NCI-H2227 (cell line): Measurements from ENCODE around the gene CYP2W1.

Experiments used
- DNase-seq: peaks from one replicate; lab custom pipeline; 2025; ENCODE audit not compliant: unreplicated experiment; lab: John Stamatoyannopoulos, UW

The CYP2W1 gene

DNA sequence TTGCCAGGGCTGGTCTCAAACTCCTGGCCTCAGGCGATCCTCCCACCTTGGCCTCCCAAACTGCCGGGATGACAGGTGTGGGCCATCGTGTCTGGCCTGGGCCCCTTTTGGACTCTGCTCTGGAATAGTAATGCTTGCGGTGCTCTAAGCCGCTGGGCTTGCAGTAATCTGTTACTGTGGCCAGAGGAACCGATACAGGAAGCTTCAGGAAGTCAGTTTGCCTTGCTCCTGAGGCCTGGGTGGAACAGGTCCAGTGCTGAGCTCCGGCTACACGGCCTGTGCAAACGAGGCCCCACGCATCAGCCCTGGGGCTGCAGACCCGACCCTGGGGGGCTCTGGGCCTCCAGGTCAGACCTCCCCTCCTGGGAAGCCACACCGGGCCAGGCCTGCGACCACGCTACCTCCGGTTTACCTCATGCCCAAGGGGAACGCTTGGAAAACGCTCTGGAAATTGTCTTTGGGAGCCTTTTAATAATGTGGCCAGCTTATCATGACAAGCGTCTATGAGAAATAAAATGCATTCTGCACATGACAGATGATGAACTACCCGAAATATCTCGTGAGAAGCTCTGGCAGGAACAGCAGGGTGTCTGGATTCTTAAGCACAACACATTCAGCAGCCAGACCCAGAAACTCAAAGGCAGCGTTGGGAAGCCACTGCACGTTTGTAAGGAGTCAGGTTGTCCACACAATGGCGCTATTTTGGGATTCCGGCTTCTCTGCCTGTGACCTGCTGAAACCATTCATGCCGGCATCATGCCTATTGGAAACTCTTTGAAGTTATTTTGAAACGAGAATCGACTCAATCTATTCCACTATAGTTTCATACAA is 18.4 kb upstream of the CYP2W1 start:
- no peak for DNase-seq

DNA sequence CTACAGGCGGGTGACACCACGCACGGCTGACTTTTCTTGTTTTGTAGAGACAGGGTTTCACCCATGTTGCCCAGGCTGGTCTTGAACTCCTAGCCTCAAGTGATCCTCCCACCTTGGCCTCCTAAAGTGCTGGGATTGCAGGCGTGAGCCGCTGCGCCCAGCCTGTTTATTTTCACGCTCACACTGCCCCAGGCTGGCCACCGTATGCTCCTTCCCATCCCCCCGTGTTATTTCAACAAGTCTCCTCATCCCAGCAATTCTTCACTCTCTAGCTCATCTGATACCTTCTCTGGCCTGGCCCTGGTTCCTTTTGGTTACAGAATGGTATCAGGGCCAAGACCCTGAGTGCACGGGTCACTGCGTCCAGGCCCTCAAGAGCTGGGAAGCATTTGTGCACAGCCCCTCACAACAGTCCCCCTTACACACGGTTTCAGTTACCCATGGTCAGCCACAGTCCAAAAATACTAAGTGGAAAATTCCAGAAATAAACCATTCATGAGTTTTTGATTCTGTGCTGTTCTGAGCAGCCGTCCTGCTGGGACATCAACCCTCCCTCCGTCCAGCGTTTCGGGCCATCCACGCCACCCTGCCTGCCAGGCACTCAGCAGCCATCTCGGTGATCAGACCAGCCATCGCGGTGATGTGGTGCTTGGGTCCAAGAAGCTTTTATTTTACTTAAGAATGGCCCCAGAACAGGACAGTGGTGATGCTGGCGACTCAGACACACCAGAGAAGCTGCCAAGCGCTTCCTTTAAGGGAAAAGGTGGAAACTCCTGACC is 16.5 kb upstream of the CYP2W1 start:
- no peak for DNase-seq

GRCh38 chr7:967361-968082 is 15.5 kb upstream of the CYP2W1 start:
- DNase-seq, result no peak

- no peak for DNase-seq
These were observed 14.5 kb upstream of the CYP2W1 start for GRCh38 chr7:968205-969105.

GRCh38 chr7:969403-969802 is 13.6 kb upstream of the CYP2W1 start:
- no peak for DNase-seq

GRCh38 chr7:970744-971143 is 12.2 kb upstream of the CYP2W1 start:
- no peak for DNase-seq

DNA sequence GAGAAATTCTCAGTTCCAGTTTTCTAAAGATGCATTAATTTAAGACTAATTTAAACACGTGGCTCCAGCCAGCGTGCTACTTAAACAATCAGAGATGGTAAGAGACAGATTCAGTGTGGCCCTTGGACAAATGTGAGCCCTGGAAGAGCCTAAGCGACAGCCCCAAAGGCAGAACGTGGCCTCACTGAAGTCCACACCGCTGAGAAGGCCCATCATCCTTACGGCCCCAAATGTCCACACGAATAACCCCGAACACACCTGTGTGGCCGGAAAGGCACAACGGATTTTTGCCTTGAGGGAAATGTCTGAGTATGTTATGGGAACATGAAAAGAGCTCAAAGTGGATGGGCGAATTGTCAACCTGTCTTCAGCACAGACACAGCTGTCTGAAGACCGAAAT is 10.9 kb upstream of the CYP2W1 start:
- DNase-seq, result no peak

- DNase-seq, result no peak
These were observed 10.2 kb upstream of the CYP2W1 start for GRCh38 chr7:972676-973309.

- no peak for DNase-seq
These were observed 9.7 kb upstream of the CYP2W1 start for GRCh38 chr7:973312-973711.

DNA sequence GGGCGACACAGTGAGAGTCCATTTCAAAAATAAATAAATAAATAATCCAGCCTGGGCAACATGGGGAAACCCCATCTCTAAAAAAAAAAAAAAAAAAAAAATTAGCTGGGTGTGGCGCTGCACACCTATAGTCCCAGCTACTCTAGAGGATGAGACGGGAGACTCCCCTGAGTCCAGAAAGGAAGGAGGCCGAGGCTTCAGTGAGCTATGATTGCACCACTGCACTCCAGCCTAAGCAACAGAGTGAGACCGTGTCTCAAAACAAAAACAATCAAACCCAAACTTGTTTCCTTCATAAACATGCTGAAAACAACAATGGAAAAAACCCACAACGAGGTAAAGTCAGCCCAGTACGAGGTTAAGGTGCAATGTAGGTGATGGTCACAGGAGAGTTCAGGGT is 8.8 kb upstream of the CYP2W1 start:
- DNase-seq, result no peak

- peak; percentile 88 for DNase-seq
These were observed 7.9 kb upstream of the CYP2W1 start, which contains the start of gene COX19 for GRCh38 chr7:974820-975681. Gene COX19, minus strand, starts transcription at chr7:975549. Its CDS starts 40 bp downstream, at chr7:975509.

GRCh38 chr7:975702-976473 is 7.1 kb upstream of the CYP2W1 start:
- no peak for DNase-seq

DNA sequence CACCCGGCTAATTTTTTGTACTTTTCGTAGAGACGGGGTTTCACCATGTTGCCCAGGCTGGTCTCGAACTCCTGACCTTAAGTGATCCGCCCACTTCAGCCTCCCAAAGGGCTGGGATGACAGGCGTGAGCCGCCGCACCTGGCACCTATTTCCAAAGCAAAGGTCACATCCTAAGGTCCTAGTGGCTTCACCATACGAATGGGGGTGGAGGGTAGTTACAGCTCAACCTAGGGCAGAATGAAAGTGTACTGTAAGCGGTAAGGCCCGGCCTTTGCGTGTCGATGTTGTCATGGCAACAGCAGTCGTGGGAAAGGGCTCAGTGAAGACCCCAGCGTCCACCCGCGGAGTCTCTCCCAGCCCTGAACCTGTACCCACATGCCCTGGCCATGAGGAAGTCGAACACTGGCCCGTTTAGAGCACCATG is 6.1 kb upstream of the CYP2W1 start:
- DNase-seq, result no peak

- DNase-seq, result peak; percentile 46
These were observed 5.5 kb upstream of the CYP2W1 start for GRCh38 chr7:977326-978048.

DNA sequence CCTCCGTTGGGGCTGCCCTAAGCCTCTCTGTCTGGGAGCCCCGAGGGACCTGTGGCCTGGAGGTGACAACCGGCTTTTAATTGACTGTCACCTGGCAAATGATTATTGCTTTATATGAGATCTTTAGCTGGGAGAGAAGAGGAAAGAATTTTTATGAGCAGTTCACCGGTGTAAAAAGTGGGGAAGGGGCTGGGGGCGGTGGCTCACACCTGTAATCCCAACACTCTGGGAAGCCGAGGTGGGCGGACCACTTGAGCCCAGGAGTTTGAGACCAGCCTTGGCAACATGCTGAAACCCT is 5.0 kb upstream of the CYP2W1 start:
- no peak for DNase-seq

DNA sequence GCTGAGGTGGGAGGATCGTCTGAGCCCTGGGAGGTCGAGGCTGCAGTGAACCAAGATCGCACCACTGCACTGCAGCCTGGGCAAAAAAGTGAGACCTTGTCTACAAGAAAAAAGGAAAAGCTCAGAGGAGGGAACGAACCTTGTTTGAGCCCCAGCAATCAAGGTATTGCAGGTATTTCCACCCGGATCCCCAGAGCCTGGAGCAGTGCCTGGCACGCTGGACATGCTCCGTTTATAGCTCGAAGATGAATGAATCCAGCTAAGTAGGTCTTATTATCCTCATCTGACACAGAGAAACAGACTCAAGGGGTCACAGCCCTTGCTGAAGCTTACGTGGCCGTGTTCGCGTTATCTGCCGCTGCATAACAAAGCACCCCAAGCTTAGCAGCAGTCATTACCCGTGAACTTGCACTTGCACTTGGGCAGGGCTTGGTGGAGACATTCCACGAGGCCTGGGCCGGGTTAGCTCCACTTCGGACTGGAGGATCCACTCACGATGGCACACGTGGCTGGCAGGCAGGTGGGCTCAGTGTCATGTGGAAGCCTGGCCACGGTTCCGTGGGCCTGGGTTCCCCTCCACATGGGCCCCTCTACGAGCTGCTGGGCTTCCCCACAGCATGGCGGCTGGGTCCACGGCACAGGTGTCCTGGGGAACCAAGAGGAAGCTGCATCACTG is 4.4 kb upstream of the CYP2W1 start:
- DNase-seq, result no peak

GRCh38 chr7:979151-979550 is 3.8 kb upstream of the CYP2W1 start:
- DNase-seq, result no peak
